HG03575 (cell line): ENCODE results near the gene HCFC1R1.

Source experiments
- ATAC-seq: cut with Tn5 transposase; IDR thresholded peaks from one replicate; pipeline ENCODE4 v1.9.1; 2021; ENCODE audit not compliant: unreplicated experiment, insufficient number of reproducible peaks, low FRiP score; ENCODE audit errors: extremely low read depth

The HCFC1R1 gene

DNA sequence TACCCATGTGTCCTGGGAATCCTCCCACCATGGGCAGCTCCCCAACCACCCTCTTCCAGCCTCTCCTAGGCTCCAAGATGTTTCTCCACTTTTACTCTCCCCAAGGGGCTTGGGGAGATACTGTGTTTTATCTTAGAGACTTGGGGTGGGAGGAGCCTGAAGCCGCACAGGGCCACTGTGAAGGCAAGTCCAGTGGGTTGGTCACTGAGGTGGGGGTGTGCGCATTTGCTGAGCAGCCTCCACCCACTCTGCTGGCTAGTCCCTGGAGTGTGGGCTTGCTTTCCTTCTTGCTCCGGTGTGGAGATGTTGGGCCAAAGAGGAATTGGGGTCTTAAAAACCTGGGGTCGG, 15.1 kb downstream of the HCFC1R1 start:
- no peak for ATAC-seq

DNA sequence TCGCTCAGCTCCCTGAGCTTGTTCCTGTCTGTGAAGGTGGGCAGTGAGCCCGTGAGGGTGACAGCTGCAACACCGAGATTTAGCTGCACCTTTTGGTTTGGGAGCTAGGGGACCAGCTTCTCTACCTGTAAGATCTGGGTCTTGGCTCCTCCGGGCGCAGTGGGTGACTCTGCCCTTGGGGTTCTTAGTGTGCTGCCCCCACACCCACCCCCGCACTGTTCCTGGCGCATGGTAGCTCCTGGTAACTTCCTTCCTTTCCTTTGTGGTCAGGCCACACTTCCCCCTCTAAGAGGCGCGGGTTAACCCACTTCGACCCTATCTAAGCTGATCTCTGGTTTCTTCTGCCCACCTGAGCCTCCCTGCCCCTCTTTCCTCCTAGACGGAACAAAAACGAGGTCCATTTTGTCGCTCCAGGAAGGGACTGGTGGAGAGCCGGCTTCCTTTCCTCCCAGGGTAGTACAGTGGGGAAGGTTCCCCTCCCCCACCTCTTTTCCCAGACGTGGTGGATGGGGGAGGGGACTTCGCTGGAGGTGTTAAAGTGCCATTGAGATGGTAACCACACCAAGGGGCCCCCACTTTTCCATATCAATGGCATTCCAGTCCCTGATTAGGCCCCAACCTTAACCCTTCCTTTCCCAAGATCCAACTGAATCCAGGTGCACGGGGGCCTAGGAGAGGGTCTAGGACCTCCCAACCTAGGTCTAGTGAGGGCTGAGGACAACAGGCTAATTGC, 15.6 kb downstream of the HCFC1R1 start:
- ATAC-seq = no peak

DNA sequence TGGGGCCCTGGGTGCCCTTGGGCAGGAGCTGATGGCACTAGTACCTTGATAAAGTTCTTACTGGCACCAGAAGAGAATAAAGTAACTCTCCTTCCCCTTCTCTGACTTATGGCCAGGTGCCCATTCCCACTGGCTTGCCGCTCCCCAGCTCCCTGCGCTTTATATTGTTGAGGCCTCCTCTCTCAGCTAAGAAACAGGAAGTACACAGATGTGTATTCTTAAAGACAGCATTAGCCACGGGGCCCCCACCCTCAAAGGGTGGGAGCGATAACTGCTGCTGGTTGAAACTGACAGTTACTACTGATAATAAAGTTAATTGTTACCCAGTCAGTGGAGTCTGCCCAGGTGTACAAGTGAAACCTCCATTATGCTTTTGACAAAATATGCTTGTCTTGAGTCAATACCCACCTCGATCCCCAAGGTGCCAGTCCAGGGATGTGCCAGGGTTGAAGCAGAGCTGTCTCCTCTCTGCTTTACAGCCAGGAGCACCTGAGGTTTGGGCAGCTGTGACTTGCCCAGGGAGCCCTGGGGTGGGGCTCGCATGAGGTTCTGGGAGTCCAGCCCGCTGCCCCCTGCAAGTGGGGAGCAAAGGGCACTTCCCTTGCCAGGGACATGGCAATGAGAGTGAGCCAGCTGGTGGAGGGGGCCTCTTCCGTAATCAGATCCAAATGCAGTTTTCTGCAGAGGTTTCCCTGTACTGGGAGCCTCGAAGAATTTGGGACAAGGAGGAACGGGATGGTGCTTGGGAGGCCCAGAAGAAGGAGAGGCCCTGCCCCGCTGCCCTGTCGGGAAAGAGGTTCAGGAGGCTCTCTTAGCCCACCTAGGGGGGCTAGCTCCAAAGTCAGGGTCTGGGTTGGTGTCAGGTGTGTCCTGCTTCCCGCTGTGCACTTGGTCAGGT, 16.4 kb downstream of the HCFC1R1 start:
- ATAC-seq = no peak

DNA sequence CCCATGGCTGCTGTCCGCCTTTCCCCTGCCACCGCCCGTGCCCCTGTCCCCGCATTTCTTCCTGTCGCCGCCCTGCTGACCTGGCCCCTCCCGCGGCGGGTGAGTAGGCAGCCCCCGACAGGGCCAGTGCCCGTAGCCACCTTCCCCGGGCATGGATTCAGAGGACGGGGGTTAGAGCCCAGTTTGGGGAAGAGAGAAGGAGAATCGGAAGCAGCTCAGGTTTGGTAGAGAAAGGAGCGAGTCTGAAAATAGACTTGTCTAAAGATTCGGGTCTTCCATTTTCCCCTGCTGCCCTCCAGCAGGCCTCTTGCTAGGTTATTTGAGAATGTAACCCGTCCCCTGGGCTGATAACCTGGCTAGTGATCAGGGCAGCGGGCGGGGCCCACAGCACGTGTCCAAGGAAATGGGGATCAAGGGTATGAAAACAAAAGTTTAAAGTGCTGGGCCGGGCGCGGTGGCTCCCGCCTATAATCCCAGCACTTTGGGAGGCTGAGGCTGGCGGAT, 18.9 kb downstream of the HCFC1R1 start:
- ATAC-seq = no peak

DNA sequence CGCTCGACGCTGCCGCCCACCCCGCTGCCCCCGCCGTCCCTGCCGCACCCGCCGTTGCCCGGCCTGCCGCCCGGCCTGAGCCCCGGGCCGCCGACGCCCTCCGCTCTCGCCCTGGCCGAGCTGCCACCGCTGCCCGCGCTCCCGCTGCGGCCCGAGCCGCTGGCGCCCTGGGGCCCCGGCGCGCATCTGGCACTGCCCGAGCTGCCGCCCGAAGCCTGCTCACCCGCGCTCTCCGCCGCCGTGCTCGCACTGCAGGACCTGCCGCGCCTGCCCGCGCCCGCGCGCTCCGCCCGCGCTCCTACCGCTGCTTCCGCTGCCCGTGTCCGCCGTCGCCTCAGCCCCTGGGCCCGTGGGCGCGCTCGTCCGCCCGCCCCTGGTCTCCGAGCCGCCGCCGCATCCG, 19.4 kb downstream of the HCFC1R1 start:
- no peak for ATAC-seq

DNA sequence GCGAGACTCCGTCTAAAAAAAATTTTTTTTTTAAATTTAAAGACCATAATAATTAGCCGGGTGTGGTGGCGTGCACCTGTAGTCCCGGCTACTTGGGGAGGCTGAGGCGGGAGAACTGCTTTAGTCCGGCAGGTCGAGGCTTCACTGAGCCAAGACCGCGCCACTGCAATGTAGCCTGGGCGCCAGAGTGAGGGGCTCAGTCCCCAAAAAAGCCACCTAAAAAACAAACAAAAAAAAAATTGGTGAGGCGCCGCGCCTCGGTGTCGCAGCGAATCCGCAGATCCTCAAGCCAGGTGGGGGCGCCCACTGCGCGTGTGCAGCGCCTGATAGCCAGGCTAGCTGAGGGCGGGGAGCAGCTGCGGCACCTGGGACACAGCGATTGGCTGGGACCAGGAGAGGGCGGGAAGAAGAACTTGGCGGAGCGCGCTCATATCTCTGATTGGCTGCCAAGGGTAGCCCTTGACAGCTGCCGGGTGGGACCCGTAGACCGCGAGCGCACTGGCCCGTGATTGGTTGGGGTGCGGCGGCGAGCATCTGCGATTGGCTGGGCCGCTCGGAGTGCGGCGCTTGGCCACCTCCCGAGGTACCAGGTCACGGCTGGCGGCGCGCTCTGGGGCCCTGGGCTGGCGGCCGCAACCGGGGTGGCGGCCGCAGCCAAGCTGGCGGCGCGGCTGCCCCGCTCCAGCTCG, 20.0 kb downstream of the HCFC1R1 start:
- peak; percentile 94 for ATAC-seq

DNA sequence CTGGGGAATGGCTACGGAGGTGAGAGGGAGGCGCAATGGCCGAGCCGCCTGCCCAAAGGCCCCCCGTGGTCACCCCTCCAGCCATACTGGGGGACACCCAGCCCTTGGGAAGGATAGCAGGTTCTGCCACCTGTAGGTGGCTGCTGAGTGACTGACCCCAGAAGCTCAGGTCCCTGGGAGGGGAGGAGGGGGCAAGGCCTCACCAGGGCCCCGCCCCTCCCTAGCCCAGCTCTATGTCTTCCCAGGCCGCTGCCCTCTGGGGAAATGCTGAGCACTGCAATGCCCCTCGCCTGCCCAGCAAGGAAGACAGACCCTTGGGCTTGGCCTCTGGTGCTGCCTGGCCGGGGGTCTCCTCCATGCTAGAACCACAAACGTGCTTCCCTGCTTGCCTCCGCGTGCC, 22.4 kb downstream of the HCFC1R1 start:
- no peak for ATAC-seq

DNA sequence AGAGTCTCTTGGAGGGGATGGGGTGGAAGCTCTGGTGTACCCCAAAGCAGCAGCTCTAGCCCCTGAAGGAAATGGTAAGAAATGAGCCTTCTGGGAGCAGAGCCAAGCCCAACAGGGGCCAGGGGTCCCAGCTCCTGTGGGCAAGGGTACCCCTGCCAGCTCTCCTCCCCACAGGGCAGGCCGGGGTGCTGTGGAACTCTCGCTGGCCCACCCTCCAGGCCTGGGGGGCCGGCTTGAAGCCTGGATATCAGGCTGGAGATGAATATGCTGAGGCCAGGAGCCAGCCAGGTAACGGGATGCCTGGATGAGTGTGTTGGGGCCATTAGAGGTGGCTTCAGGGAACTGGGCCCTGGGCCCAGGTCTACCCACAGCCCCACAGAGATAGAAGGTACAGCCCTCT, 23.2 kb downstream of the HCFC1R1 start:
- no peak for ATAC-seq

DNA sequence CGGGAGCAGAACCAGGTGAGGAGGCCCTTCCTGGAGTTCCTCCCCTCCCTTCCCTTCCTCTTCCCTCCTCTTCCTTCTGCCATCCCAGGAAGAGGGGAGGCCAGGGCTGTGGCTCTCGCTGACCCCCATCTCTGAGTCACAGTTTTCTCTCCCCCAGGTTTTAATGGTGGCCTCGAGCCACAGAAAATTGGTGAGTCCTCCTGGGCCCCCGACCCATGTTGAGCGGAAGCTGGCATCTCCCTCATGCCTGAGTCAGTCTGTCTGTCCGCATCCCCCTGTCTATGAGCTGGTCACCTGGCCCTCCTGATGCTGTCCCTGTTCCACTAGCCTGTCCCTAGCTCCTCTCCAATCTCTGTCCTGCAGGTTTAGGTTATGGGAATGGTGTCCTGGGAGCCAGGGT, 23.8 kb downstream of the HCFC1R1 start:
- ATAC-seq = no peak

DNA sequence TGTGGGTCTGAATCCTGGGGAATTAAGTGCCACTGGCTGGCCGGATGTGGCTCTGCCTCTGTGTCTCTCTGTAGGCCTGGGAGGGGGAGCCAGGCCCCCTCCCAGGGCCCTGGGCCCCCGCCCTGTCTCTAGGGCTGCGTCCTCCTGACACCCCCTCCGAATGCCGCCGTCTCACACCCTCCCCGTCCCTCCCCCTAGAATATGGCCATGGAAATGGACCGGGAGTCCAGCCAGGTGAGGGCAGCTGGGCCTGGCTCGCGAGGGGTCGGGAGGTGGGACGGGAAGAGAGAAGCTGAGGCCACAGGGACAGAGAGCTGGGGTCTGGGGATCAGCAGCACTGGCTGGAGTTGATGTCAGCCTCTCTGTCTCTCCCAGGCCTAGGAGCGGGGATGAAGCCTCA, 27.4 kb downstream of the HCFC1R1 start:
- no peak for ATAC-seq

DNA sequence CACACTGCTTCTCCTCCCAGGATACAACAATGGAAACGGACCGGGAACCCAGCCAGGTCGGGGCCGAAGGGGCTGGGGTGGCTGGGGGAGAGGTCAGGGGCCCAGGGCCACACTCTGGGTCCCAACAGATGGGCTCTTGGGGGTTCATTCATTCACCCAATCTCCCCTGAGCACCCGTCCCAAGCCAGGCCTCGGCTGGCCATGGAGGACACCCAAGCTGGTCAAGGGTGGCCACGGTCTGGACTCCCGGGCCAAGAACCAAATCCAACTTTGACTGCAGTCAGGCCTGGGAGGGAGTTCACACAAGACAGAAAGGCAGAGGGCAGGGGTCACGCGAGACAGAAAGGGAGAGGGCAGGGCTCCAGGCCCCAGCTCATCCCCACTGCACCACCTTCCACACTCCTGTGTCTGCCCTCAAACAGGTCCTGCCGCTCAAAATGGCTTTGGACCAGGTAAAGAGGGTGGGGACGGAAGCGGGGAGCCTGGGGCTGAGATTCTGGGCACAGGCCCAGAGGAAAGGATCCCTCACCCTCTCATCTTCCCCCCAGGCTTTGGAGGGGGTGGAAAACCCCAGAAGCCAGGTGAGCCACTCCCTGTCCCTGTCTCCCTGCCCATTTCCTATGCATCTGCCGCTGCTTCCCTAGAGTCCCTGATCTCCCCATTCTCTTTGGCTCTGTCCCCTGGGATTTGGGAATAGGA, 31.2 kb downstream of the HCFC1R1 start:
- no peak for ATAC-seq

DNA sequence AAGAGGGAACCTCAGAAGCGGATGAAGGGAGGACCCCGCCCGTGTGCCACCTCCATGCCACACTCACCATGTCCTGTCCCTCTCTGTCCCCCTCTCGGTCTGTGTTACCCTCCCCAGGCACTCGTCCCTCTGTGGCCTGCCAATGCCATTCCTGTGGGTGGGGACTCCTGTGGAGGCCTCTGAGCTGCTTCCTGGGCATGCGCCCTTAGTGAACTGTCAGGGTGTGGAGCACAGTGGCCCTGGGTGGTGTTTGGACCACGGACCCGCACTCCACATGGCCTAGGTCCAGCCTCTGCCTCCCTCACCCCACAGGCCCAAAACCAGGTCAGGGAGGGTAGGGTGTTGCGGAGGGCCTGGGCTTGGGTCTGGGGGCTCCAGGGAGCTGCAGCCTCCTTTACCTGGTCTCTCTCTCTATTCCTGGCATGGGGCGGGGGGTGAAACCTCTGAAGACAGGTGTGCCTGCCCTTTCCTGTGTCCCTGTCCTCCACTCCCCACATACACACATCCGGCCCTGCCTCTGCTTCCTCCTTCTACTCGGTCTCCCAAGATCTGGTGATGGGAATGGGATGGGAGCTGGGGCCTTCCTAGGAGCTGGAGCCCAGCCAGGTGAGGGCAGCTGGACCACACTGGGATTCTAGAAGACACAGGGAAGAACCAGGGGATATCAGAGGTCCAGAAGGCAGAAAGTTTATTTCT, 32.0 kb downstream of the HCFC1R1 start:
- ATAC-seq = no peak

DNA sequence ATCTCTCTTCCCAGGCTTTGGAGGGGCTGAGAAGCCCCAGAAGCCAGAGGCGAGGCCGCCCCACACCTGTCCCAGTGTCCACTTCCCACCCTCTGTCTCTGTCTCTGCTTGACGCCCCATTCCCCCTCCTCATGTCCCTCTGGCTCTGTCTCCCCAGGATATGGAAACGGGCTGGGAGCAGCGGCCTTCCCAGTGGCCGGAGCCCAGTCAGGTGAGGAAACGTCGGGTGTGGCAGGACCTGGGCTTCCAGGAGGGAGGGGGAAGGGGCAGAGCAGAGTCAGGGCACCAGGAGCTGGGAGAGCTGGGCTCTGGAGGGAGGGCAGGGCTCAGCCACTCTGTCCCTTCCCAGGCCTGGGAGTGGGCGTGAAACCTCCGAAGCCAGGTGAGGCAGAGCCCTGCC, 32.9 kb downstream of the HCFC1R1 start:
- no peak for ATAC-seq

DNA sequence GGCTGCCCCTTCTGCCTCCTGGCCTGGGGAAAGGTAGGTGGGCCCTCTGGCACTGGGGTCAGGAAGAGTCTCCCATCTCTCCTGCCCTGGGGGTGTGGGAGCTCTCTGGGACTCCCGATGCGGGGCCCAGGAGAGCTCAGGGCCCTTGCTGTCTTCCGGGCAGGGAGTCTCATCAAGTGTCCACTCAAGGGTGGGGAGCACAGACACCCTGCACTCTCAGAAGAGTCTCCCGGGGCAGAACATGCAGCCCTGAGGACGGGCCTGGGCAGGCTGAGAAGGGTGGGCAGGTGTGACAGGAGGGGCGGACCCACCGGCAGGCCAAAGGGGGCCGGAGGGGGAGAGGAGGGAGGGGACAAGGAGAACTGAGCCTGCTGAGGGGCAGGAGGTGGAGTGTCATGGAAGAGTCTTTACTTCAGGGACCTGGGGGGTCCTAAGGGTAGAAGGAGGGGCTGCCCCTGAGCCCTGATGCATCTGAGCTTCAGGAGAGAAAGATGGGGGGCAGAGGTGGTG, 35.1 kb downstream of the HCFC1R1 start:
- ATAC-seq = no peak

DNA sequence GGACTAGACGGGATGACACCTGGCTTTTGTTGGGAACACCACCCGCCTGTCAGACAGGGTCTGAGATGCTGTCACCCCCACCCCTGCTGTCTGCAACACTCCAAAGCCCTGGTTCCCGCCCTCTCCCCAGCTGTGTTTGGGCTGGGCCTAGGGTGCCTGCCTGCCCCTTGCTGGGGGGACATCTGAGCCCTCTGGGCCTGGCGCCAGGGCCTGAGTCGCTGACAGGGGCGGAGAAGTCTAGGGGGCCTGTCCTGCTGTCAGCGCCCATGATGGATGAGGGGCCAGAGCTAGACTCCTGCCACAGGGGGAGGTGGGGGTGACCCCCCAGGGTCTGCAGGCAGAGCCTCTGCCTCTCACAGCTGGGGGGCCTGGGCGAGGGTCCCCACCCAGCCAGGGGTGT, 35.9 kb downstream of the HCFC1R1 start:
- ATAC-seq = no peak

DNA sequence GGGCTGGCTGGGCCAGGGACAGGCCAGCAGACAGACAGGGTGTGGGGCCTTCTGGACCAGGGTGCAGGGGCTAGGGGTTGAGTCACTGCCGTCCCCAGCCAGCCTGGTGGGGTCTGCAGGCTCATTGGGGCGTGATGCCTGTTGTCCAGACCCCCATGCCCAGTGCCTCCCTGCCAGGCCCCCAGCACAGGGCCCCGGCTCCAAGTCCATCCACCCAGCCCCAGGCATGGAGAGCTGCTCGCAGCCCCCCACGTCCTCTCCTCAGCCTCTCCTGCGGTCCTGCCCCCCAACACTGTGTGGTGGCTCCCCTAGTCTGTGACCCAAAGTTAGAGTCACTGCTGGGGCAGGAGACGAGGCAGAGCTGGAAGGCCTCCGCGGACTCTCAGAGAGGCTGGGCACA, 36.5 kb downstream of the HCFC1R1 start:
- no peak for ATAC-seq

DNA sequence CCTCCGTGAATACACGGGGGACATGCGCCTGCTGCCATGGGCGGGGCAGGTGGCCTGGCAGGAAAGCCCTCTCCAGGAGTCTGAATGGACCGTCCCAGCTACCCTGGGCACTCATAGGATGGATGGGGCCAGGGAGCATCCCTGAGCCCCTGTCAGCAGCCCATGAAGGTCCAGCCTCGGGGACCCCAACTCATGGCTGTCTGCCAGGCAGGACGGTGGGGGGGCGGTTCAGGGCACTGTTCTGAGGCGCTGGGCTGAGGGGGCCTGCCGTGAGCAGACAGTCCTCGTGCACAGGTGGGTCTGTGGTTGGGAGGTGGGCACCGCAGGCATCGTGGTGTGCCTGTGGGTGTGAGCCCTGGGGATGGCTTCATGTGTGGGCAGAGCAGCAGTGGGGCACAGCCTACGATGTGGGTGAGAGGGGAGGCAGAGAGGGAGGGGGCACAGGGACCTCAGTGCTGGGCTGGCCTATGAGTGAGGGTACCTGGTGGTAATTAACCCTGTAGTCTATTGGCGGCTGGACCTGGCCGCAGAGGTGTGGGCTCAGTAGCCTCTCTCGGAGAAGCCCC, 37.0 kb downstream of the HCFC1R1 start:
- ATAC-seq = no peak

DNA sequence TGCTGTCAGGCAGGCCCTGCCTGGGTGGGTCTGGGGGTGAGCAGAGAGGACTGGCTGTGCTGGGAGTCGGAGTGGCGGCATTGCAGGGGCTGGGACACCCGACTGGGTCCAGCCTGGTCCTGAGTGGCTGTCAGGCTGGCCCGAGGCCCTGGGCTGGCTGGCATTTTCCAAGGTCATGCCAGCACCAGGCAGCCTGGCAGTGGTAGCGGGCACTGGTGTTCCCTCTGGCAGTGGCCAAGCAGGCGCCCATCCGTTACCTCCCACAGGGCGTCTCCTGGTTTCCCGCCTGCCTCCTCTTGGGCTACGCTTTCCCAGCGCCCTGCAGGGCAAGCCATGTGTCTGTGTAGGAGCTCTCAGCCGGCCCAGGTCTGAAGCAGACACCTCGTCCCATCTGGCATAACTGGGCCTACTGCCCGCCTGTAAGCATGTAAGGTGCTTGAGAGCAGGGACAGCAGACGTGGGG, 37.8 kb downstream of the HCFC1R1 start:
- ATAC-seq = no peak
